IgD-negative memory B cell (primary cell): ENCODE results near the gene MOXD1. TPM values are rescaled to one million over a fixed set of nuclear protein-coding genes. Genes with fewer than 3 reads are reported as not detected.

ENCODE experiments used
- H3K27ac Mint-ChIP-seq, 3 donors: one replicate each; pipeline ENCODE4 v1.8.0; 2020 to 2022; ENCODE audit warnings: mild to moderate bottlenecking in 3 of 3, mixed read lengths in 3 of 3, moderate library complexity in 1 of 3
- H3K27me3 Mint-ChIP-seq: one replicate; pipeline ENCODE4 v1.8.0; 2021; ENCODE audit warnings: mixed read lengths
- H3K36me3 Mint-ChIP-seq: one replicate; pipeline ENCODE4 v1.8.0; 2020; ENCODE audit warnings: mild to moderate bottlenecking, mixed read lengths
- H3K4me1 Mint-ChIP-seq, 3 donors: one replicate each; pipeline ENCODE4 v1.8.0; 2020 to 2022; ENCODE audit warnings: mixed read lengths in 3 of 3, mild to moderate bottlenecking in 1 of 3
- H3K4me3 Mint-ChIP-seq, 4 donors: one replicate each; pipeline ENCODE4 v1.8.0; 2020 to 2022; ENCODE audit warnings: mild to moderate bottlenecking in 4 of 4, mixed read lengths in 4 of 4, moderate library complexity in 3 of 4
- H3K9me3 Mint-ChIP-seq, 3 donors: one replicate each; pipeline ENCODE4 v1.8.0; 2020 to 2021; ENCODE audit warnings: mixed read lengths in 3 of 3, mild to moderate bottlenecking in 1 of 3
- polyA plus RNA-seq: library from polyadenylated mRNA; unstranded; fragments of 300-500 nt; fragmentation: Illumina TruSeq; gene quantifications from one replicate; pipeline ENCODE4 v1.2.3, GENCODE V29; 2021

Gene MOXD1
- polyA plus RNA-seq, 1 donor from 2014 or later, result 9.0 TPM

- no peaks in the 10 kb centered on the region for H3K36me3 Mint-ChIP-seq
- peaks cover 1% of the 10 kb centered on the region for H3K27me3 Mint-ChIP-seq
- H3K4me3 Mint-ChIP-seq, result no peak overlapping the region
- H3K9me3 Mint-ChIP-seq, result peaks cover 0 to 2% (median 0%) of the 10 kb centered on the region in 3 donors
- H3K4me1 Mint-ChIP-seq, result peaks cover 3 to 25% (median 23%) of the 10 kb centered on the region in 3 donors
- no peak overlapping the region for H3K27ac Mint-ChIP-seq
Observed at GRCh38 chr6:132388291-132388690, 13.0 kb downstream of the MOXD1 start.

- Mint-ChIP-seq H3K27ac (no peak overlapping the region), H3K36me3 (peaks cover 4% of the 10 kb centered on the region), H3K27me3 (peaks cover 2% of the 10 kb centered on the region), H3K4me1 (peaks cover 11 to 14% (median 13%) of the 10 kb centered on the region in 3 donors), H3K9me3 (peaks cover 2 to 5% (median 3%) of the 10 kb centered on the region in 3 donors), H3K4me3 (no peak overlapping the region)
Observed at GRCh38 chr6:132382630-132383175, 18.6 kb downstream of the MOXD1 start.

GRCh38 chr6:132381381-132381780 lies 19.9 kb downstream of the MOXD1 start:
- Mint-ChIP-seq H3K4me1 (peaks cover 11 to 14% (median 13%) of the 10 kb centered on the region in 3 donors), H3K4me3 (no peak overlapping the region), H3K27ac (peak overlapping the region in 1 of 3 donors; percentile 35), H3K27me3 (peaks cover 2% of the 10 kb centered on the region), H3K36me3 (peaks cover 4% of the 10 kb centered on the region), H3K9me3 (peaks cover 2 to 5% (median 3%) of the 10 kb centered on the region in 3 donors)

- peaks cover 11 to 14% (median 13%) of the 10 kb centered on the region in 3 donors for H3K4me1 Mint-ChIP-seq
- H3K36me3 Mint-ChIP-seq, result peaks cover 4% of the 10 kb centered on the region
- peaks cover 2% of the 10 kb centered on the region for H3K27me3 Mint-ChIP-seq
- H3K27ac Mint-ChIP-seq, result peak overlapping the region in 1 of 3 donors; percentile 30
- peak overlapping the region in 2 of 4 donors; percentile 28 to 71 for H3K4me3 Mint-ChIP-seq
- H3K9me3 Mint-ChIP-seq, result peaks cover 2 to 5% (median 3%) of the 10 kb centered on the region in 3 donors
Observed at GRCh38 chr6:132380358-132381029, 20.8 kb downstream of the MOXD1 start.

- Mint-ChIP-seq H3K4me1 (peaks cover 14 to 23% (median 19%) of the 10 kb centered on the region in 3 donors), H3K27me3 (no peaks in the 10 kb centered on the region), H3K4me3 (no peak overlapping the region), H3K27ac (no peak overlapping the region), H3K36me3 (peaks cover 4% of the 10 kb centered on the region), H3K9me3 (no peaks in the 10 kb centered on the region)
Observed at GRCh38 chr6:132369526-132369925, 31.7 kb downstream of the MOXD1 start.

- H3K9me3 Mint-ChIP-seq, result no peaks in the 10 kb centered on the region
- H3K27ac Mint-ChIP-seq, result no peak overlapping the region
Observed at GRCh38 chr6:132368916-132369481, 32.3 kb downstream of the MOXD1 start.

GRCh38 chr6:132365281-132365907 lies 35.9 kb downstream of the MOXD1 start:
- peaks cover 4% of the 10 kb centered on the region for H3K36me3 Mint-ChIP-seq
- peaks cover 34 to 51% (median 46%) of the 10 kb centered on the region in 3 donors for H3K4me1 Mint-ChIP-seq
- peak overlapping the region; percentile 10 to 90 (median 55) for H3K27ac Mint-ChIP-seq
- peaks cover 0 to 2% (median 0%) of the 10 kb centered on the region in 3 donors for H3K9me3 Mint-ChIP-seq
- H3K27me3 Mint-ChIP-seq, result no peaks in the 10 kb centered on the region
- H3K4me3 Mint-ChIP-seq, result peak overlapping the region; percentile 5 to 89 (median 58)

More at GRCh38 chr6:132368916-132369481, 32.3 kb downstream of the MOXD1 start:
- no peaks in the 10 kb centered on the region for H3K27me3 Mint-ChIP-seq
- H3K4me3 Mint-ChIP-seq, result no peak overlapping the region
- peaks cover 14 to 27% (median 23%) of the 10 kb centered on the region in 3 donors for H3K4me1 Mint-ChIP-seq
- peaks cover 4% of the 10 kb centered on the region for H3K36me3 Mint-ChIP-seq

- Mint-ChIP-seq H3K4me3 (peak overlapping the region; percentile 5 to 75 (median 44)), H3K27ac (peak overlapping the region; percentile 10 to 90 (median 64)), H3K27me3 (no peaks in the 10 kb centered on the region), H3K4me1 (peaks cover 39 to 59% (median 51%) of the 10 kb centered on the region in 3 donors), H3K36me3 (peaks cover 4% of the 10 kb centered on the region), H3K9me3 (peaks cover 0 to 4% (median 0%) of the 10 kb centered on the region in 3 donors)
Observed at GRCh38 chr6:132364306-132365074, 36.8 kb downstream of the MOXD1 start.

GRCh38 chr6:132362442-132363185 lies 38.7 kb downstream of the MOXD1 start:
- H3K36me3 Mint-ChIP-seq, result no peaks in the 10 kb centered on the region
- H3K9me3 Mint-ChIP-seq, result peaks cover 0 to 10% (median 0%) of the 10 kb centered on the region in 3 donors
- peak overlapping the region in 1 of 3 donors; percentile 7 for H3K27ac Mint-ChIP-seq
- peaks cover 45 to 55% (median 54%) of the 10 kb centered on the region in 3 donors for H3K4me1 Mint-ChIP-seq
- peak overlapping the region in 3 of 4 donors; percentile 5 to 40 (median 14) for H3K4me3 Mint-ChIP-seq
- no peaks in the 10 kb centered on the region for H3K27me3 Mint-ChIP-seq

GRCh38 chr6:132361101-132361500 lies 40.2 kb downstream of the MOXD1 start:
- Mint-ChIP-seq H3K4me1 (peaks cover 46 to 54% (median 49%) of the 10 kb centered on the region in 3 donors), H3K9me3 (peaks cover 0 to 10% (median under 1%) of the 10 kb centered on the region in 3 donors), H3K27me3 (no peaks in the 10 kb centered on the region), H3K36me3 (no peaks in the 10 kb centered on the region), H3K4me3 (peak overlapping the region in 2 of 4 donors; percentile 23 to 34), H3K27ac (peak overlapping the region in 2 of 3 donors; percentile 23 to 46)

- H3K27ac Mint-ChIP-seq, result no peak overlapping the region
- peaks cover 2% of the 10 kb centered on the region for H3K36me3 Mint-ChIP-seq
- H3K4me1 Mint-ChIP-seq, result peaks cover 45 to 57% (median 46%) of the 10 kb centered on the region in 3 donors
- H3K9me3 Mint-ChIP-seq, result peaks cover 0 to 14% (median 2%) of the 10 kb centered on the region in 3 donors
- H3K27me3 Mint-ChIP-seq, result no peaks in the 10 kb centered on the region
- H3K4me3 Mint-ChIP-seq, result peak overlapping the region in 1 of 4 donors; percentile 6
Observed at GRCh38 chr6:132359886-132360285, 41.4 kb downstream of the MOXD1 start.

GRCh38 chr6:132357120-132357519 lies 44.2 kb downstream of the MOXD1 start:
- H3K4me1 Mint-ChIP-seq, result peaks cover 49 to 63% (median 59%) of the 10 kb centered on the region in 3 donors
- peaks cover 0 to 14% (median 2%) of the 10 kb centered on the region in 3 donors for H3K9me3 Mint-ChIP-seq
- H3K36me3 Mint-ChIP-seq, result peaks cover 7% of the 10 kb centered on the region
- no peaks in the 10 kb centered on the region for H3K27me3 Mint-ChIP-seq
- H3K4me3 Mint-ChIP-seq, result peak overlapping the region in 2 of 4 donors; percentile 30 to 74
- H3K27ac Mint-ChIP-seq, result peak overlapping the region in 2 of 3 donors; percentile 12 to 46

GRCh38 chr6:132354517-132355167 lies 46.6 kb downstream of the MOXD1 start:
- H3K27ac Mint-ChIP-seq, result peak overlapping the region; percentile 81 to 96 (median 86)

More at GRCh38 chr6:132354517-132355167, 46.6 kb downstream of the MOXD1 start:
- Mint-ChIP-seq H3K4me3 (peak overlapping the region; percentile 21 to 91 (median 54)), H3K27me3 (no peaks in the 10 kb centered on the region), H3K36me3 (peaks cover 7% of the 10 kb centered on the region), H3K9me3 (peaks cover 0 to 14% (median 2%) of the 10 kb centered on the region in 3 donors), H3K4me1 (peaks cover 44 to 67% (median 54%) of the 10 kb centered on the region in 3 donors)
